ENCODE data around the gene EXT2. TPM values are rescaled to one million over a fixed set of nuclear protein-coding genes. Genes with fewer than 3 reads are reported as not detected.

EXT2 gene
- total RNA-seq, 1 experiment from 2014 or later = 163 TPM

DNA sequence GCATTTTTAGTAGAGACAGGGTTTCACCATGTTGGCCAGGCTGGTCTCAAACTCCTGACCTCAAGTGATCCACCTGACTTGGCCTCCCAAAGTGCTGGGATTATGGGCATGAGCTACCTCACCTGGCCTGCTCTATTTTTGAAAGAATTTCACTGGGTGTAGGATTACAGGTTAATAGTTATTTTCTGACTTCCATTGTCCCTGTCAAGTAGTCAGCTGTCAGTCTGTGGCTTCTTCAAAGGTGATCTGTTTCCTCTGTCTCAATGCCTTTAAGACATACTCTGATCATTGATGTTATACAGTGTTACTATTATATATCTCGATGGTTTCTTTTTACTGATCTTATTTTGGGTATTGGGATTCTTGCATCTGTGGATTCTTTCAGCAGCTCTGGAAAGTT is 10.1 kb upstream of the EXT2 start:
- DNase-seq (ENCODE audit: low spot score) = no peak

DNA sequence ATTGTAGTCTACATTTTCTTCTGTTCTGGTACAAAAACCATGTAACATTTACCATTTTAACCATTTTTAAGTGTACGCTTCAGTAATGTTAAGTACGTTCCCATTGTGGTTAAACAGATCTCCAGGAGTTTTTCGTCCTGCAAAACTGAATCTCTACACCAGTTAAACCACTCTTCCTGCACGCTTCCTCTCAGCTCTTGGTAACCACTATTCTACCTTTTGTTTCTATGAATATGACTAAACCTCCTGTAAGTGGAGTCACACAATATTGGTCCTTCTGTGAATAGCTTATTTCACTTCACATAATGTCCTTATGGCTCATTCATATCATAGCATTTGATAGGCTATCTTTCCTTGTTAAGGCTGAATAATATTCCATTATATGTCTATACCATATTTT is 7.1 kb upstream of the EXT2 start:
- no peak for DNase-seq (ENCODE audit: low spot score)

- no peak for DNase-seq (ENCODE audit: low spot score)
Measured at GRCh38 chr11:44088871-44089270, 6.6 kb upstream of the EXT2 start.

DNA sequence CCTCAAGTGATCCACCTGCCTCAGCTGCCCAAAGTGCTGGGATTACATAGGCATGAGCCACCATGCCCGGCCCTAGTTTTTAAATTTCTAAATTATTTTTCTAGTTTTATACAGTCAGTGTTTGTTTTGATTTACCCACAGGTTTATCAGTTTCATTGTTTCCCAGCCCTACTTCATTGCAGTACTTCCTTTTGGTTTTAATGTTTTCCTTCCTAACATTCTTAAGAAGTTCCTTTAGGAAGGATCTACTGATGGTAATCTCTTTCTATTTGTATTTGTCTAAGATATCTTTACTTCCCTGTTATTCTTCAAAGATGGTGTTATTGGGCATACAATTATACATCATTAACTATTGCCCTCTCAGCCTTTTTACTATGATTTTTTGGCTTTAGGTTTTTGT is 4.9 kb upstream of the EXT2 start:
- DNase-seq (ENCODE audit: low spot score) = no peak

GRCh38 chr11:44094260-44094868 is 1.1 kb upstream of the EXT2 start:
- peak; percentile 79 for DNase-seq (ENCODE audit: low spot score)

GRCh38 chr11:44096360-44097185 is 1.1 kb downstream of the EXT2 start:
- DNase-seq (ENCODE audit: low spot score) = no peak

DNA sequence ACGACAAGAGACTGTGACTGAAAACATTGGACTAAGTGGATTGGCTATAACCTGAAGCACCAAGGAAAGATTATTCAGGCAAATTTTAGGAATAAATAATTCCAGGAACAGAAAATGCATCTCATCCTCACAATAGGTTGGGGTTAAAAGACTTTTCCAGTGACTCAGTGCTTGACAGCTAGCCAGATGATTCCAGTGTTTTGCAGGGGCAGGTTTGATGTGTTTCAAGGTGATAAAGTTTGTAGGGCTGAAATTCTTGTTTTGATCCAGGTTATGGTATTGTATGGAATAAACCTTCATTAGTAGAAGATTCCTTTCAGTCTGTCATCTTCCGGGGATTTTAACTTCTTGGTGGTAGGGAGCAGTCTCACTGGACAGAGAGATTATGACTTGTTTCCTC is 2.3 kb downstream of the EXT2 start:
- no peak for DNase-seq (ENCODE audit: low spot score)

GRCh38 chr11:44101098-44101497 is 5.6 kb downstream of the EXT2 start:
- no peak for DNase-seq (ENCODE audit: low spot score)

DNA sequence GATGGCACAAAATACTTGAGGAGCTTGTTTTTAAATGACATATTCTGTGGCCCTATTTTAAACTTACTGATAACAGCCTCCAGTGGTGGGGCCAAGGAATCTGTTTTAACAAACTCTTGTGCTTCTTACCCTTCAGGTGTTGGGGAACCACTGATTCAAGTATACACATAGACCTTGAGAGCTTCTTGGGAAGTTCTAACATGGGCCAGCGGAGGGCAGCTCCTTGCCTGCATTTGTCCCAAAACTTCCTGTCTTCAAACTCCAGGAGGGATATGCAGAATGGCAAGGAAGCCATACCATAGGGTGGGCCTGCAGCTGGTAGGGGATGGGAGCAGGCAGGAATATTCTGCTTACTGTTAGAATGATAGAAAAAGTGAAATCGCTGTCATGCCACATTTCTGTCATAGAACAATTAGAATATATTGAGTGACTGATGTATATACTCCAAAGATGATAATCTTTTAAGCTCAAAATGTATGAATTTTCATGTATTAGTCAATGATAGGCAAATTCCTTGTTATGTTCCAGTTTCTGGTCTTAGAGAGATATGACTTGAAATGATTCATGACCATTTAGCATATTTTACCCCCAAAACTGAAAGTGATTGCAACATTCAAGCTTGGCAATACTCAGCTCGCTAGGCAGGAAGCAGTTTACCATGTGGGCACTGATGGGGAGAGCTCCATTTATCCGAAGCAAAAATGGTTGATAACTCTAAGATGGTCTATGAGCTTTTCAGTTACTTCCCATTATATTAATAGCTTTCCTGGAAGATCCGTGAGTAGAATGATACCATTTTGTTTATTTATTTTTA is 9.2 kb downstream of the EXT2 start:
- DNase-seq (ENCODE audit: low spot score) = no peak

DNA sequence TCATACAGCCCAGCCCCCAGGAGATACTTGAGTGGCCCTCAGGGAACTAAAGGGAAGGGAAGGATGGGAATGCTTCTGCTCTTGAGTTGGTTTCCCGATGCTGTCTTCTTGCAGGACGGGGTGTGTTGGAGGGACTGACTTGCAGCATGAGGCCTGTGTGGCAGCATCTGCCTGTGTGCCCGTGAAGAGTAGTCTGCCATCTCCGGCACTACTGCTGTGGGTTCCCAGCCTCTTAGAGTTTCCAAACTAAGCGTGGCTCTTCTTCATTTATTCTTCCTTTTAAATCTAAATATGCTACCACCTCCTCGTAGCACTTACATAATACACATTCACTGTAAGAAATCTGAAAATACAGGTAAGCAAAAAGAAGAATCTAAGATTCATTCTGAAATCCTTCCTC is 12.8 kb downstream of the EXT2 start:
- DNase-seq (ENCODE audit: low spot score) = no peak

DNA sequence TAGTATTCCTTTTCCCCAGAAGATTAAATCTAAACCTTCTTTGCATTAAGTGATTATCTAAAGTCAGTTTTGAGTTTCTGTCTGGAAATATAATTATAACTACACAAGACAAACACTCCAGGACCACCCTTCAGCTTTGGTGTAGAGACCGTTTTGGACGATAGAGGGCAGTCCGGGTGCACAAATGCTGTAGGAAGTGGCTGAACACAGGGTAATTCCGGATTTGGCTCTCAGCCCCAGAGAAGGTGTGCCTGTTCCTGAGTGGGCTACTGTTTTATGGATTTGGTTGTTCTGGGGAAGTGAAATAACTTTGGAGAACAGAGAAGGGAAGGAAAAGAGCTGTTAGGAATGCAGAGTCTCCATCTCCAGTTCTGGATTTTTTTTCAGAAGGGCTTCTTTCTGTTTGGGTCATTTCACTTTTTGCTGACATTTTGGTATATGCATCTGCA is 14.8 kb downstream of the EXT2 start:
- DNase-seq (ENCODE audit: low spot score) = peak; percentile 41

- peak; percentile 42 for DNase-seq (ENCODE audit: low spot score)
Measured at GRCh38 chr11:44112091-44112821, 16.8 kb downstream of the EXT2 start.

- DNase-seq (ENCODE audit: low spot score) = no peak
Measured at GRCh38 chr11:44113018-44113417, 17.5 kb downstream of the EXT2 start.

- DNase-seq (ENCODE audit: low spot score) = no peak
Measured at GRCh38 chr11:44113572-44113971, 18.1 kb downstream of the EXT2 start.

GRCh38 chr11:44116234-44116830 is 20.9 kb downstream of the EXT2 start:
- no peak for DNase-seq (ENCODE audit: low spot score)

- DNase-seq (ENCODE audit: low spot score) = no peak
Measured at GRCh38 chr11:44120169-44120568, 24.7 kb downstream of the EXT2 start.

DNA sequence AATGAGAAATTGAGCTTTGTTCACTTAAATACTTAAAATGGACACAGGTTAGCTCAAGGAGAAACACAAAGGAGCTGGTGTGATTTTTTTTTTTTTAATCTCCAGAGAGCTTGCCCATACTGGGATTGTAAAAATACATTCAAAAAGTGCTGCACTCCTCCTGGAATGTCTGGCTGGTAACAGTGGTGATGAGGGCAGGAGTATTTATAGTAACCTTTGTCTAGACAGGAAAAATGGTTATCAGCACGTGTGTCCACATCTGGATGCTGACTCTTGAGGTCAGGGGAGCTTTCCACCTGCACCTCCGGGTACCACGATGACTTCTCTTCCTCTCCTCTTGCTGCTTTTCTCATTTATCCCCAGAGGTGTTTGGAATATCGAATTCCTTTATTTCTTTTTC is 30.1 kb downstream of the EXT2 start:
- DNase-seq (ENCODE audit: low spot score) = no peak

GRCh38 chr11:44126304-44126703 is 30.8 kb downstream of the EXT2 start:
- no peak for DNase-seq (ENCODE audit: low spot score)

- no peak for DNase-seq (ENCODE audit: low spot score)
Measured at GRCh38 chr11:44127130-44127529, 31.7 kb downstream of the EXT2 start.

- no peak for DNase-seq (ENCODE audit: low spot score)
Measured at GRCh38 chr11:44128729-44129128, 33.3 kb downstream of the EXT2 start.

DNA sequence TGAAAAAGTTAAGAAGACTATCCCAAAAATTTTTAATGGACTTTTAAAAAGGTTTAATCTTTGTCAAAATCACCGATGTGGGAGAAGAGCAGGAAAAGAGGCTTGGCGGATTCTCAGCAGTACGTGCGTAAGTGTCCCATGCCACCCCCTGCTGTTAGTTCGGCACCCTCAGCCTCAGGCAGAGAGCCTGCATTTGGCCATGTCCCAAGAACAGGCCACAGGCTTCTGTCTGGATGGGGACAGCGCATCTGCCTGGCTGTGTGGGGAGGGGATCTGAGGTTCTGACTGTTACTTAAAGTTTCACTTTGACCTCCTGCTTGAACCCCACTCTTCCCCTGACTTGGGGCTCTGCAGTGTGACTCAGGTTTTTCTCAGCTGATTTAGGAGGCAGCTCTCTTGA is 35.3 kb downstream of the EXT2 start:
- no peak for DNase-seq (ENCODE audit: low spot score)
